ENCODE measurements around the gene UBA7. TPM values are rescaled to one million over a fixed set of nuclear protein-coding genes. Genes with fewer than 3 reads are reported as not detected.

The UBA7 gene
- total and polyA plus RNA-seq, 2 of the 13 experiments (the other 11 are each of a cell fraction or from before 2014, with no cell fraction given), result 9.5 to 16.5 TPM

DNA sequence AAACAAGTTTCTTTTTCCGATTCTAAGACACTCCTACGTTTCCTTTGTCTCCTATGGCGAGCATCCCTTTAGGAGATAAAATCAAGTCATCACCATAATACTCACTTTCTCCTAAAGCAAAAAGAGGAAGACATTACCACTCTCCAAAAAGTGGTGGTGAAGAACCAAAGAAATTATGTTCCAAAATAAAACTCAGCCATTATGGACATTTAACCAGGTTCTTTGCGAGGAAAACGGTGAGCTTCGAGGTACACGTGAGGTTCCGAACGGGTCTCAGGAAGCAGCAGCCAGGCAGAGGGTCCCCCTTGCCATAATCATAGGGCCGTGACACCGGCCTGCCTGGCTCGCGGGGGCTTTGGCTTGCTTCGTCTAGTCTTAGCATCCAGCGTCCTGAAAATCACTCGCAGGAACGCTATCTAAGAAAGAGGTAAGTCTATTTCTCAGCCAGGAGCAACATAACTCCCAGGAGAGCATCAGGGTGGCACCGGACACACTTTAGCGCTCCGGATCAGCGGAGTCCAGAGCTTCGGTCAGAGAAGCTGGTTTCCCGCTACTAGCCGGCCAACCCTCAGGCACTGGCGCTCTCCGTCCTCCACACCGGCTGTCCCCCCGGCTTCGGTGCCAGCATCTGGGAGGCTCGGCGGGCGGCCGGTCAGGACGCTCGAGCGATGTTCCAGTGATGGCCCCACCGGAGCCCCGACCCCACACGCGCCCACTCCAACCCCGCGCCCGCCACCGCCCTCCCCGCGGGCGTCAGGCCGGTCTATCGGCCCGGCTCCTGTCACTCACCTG, 28.0 kb downstream of the UBA7 start (continued):
- TF ChIP-seq ZNF280D (CRISPR knock-in tag; IDR thresholded peaks at IDR 0.05) (no peak), ZBTB3 (CRISPR knock-in tag; IDR thresholded peaks at IDR 0.05; ENCODE audit: borderline replicate concordance, low read depth) (no peak), ZNF790 (CRISPR knock-in tag; IDR thresholded peaks at IDR 0.05; ENCODE audit: borderline replicate concordance) (no peak), ZSCAN22 (CRISPR knock-in tag; IDR thresholded peaks at IDR 0.05) (no peak), RXRA (CRISPR knock-in tag; IDR thresholded peaks at IDR 0.05) (no peak), ZNF761 (CRISPR knock-in tag; conservative IDR thresholded peaks at IDR 0.05) (no peak), ZNF501 (CRISPR knock-in tag; IDR thresholded peaks at IDR 0.05) (no peak; the same call in 1 of the 2 replicates), ZNF792 (CRISPR knock-in tag; IDR thresholded peaks at IDR 0.05) (no peak), FOXK2 (IDR thresholded peaks at IDR 0.05) (no peak), ZNF230 (CRISPR knock-in tag; IDR thresholded peaks at IDR 0.05) (no peak), SPEN (CRISPR knock-in tag; IDR thresholded peaks at IDR 0.05; ENCODE audit: low read depth) (no peak), TCF12 (IDR thresholded peaks at IDR 0.05) (no peak), TCF12 (CRISPR knock-in tag; IDR thresholded peaks at IDR 0.05) (no peak), NRL (CRISPR knock-in tag; IDR thresholded peaks at IDR 0.05; ENCODE audit: borderline replicate concordance) (peak; percentile 17; the same call in 1 of the 2 replicates), HNRNPL (IDR thresholded peaks at IDR 0.05; ENCODE audit: low read depth, low read length) (no peak), ZNF878 (CRISPR knock-in tag; IDR thresholded peaks at IDR 0.05) (0 out of 2 replicates have a peak, but pooled peaks have one; percentile 21), ZNF607 (CRISPR knock-in tag; IDR thresholded peaks at IDR 0.05; ENCODE audit: borderline replicate concordance) (0 out of 2 replicates have a peak, but pooled peaks have one; percentile 1), SRF (IDR thresholded peaks at IDR 0.05; ENCODE audit: low read depth, low read length) (no peak), DNMT1 (CRISPR knock-in tag; IDR thresholded peaks at IDR 0.05) (0 out of 2 replicates have a peak, but pooled peaks have one; percentile 45), ATF1 (CRISPR knock-in tag; IDR thresholded peaks at IDR 0.05) (no peak), MATR3 (CRISPR knock-in tag; IDR thresholded peaks at IDR 0.05) (no peak), ZFP1 (CRISPR knock-in tag; IDR thresholded peaks at IDR 0.05) (no peak), KLF6 (CRISPR knock-in tag; IDR thresholded peaks at IDR 0.05) (no peak)
- TF ChIP-seq, protein P1, sequence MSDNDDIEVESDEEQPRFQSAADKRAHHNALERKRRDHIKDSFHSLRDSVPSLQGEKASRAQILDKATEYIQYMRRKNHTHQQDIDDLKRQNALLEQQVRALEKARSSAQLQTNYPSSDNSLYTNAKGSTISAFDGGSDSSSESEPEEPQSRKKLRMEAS (IDR thresholded peaks at IDR 0.05), result no peak
- TF ChIP-seq, protein P2, sequence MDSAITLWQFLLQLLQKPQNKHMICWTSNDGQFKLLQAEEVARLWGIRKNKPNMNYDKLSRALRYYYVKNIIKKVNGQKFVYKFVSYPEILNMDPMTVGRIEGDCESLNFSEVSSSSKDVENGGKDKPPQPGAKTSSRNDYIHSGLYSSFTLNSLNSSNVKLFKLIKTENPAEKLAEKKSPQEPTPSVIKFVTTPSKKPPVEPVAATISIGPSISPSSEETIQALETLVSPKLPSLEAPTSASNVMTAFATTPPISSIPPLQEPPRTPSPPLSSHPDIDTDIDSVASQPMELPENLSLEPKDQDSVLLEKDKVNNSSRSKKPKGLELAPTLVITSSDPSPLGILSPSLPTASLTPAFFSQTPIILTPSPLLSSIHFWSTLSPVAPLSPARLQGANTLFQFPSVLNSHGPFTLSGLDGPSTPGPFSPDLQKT (CRISPR knock-in tag; IDR thresholded peaks at IDR 0.05; ENCODE audit: borderline replicate concordance), result no peak
- TF ChIP-seq, protein P3, sequence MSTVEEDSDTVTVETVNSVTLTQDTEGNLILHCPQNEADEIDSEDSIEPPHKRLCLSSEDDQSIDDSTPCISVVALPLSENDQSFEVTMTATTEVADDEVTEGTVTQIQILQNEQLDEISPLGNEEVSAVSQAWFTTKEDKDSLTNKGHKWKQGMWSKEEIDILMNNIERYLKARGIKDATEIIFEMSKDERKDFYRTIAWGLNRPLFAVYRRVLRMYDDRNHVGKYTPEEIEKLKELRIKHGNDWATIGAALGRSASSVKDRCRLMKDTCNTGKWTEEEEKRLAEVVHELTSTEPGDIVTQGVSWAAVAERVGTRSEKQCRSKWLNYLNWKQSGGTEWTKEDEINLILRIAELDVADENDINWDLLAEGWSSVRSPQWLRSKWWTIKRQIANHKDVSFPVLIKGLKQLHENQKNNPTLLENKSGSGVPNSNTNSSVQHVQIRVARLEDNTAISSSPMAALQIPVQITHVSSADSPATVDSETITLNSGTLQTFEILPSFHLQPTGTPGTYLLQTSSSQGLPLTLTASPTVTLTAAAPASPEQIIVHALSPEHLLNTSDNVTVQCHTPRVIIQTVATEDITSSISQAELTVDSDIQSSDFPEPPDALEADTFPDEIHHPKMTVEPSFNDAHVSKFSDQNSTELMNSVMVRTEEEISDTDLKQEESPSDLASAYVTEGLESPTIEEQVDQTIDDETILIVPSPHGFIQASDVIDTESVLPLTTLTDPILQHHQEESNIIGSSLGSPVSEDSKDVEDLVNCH (CRISPR knock-in tag; IDR thresholded peaks at IDR 0.05), result no peak

Measured in HepG2 (cell line).